MCF 10A (cell line): Measurements from ENCODE around the gene AXIN2. TPM values are rescaled to one million over a fixed set of nuclear protein-coding genes. Genes with fewer than 3 reads are reported as not detected.

Source experiments
- BruUV-seq: library from RNA; stranded (reverse); fragments of 400-500 nt; replicated peaks from 2 replicates; lab custom pipeline; 2021; lab: Mats Ljungman, UMichigan
- CTCF ChIA-PET: fragments of 300-600 bp; sonication (Branson Sonifier 250); formaldehyde crosslinking; extraction: SDS; loops from one replicate; lab custom pipeline; 2021; ENCODE audit warnings: antibody characterized with exemption, inconsistent platforms; lab: Yijun Ruan, JAX
- POLR2A ChIA-PET: fragments of 300-600, 350-650 bp; sonication (Branson Sonifier 250); formaldehyde crosslinking; extraction: SDS; loops from one replicate; lab custom pipeline; 2020; ENCODE audit warnings: antibody characterized with exemption, inconsistent platforms; lab: Yijun Ruan, JAX
- DNase-seq: peaks from one replicate; pipeline ENCODE4 v3.0.0-alpha.2; 2018; ENCODE audit not compliant: unreplicated experiment
- H3K27ac Mint-ChIP-seq: one replicate; pipeline ENCODE4 v1.8.0; 2022; ENCODE audit warnings: mild to moderate bottlenecking, low read depth, mixed read lengths; ENCODE audit not compliant: unreplicated experiment
- H3K27me3 Mint-ChIP-seq: one replicate; pipeline ENCODE4 v1.8.0; 2022; ENCODE audit warnings: mixed read lengths; ENCODE audit not compliant: insufficient read depth, unreplicated experiment
- H3K36me3 Mint-ChIP-seq: one replicate; pipeline ENCODE4 v1.8.0; 2022; ENCODE audit warnings: mild to moderate bottlenecking, moderate library complexity, mixed read lengths; ENCODE audit not compliant: insufficient read depth, unreplicated experiment
- H3K4me1 Mint-ChIP-seq: one replicate; pipeline ENCODE4 v1.8.0; 2022; ENCODE audit warnings: mixed read lengths; ENCODE audit not compliant: insufficient read depth, unreplicated experiment
- H3K4me3 Mint-ChIP-seq: one replicate; pipeline ENCODE4 v1.8.0; 2022; ENCODE audit warnings: mild to moderate bottlenecking, moderate library complexity, mixed read lengths; ENCODE audit not compliant: unreplicated experiment
- H3K9me3 Mint-ChIP-seq: one replicate; pipeline ENCODE4 v1.8.0; 2022; ENCODE audit warnings: mixed read lengths; ENCODE audit not compliant: unreplicated experiment
- CTCF ChIP-seq: fragments of 200-600 bp; IDR thresholded peaks from one replicate; pipeline ENCODE4 v1.8.0; 2022; ENCODE audit warnings: antibody characterized with exemption, mild to moderate bottlenecking; ENCODE audit not compliant: unreplicated experiment
- intact Hi-C: fragments of 100-400 bp; cut with micrococcal nuclease; formaldehyde crosslinking; loops from 2 replicates; pipeline ENCODE4 v1.14.1; 2022
- total RNA-seq: library from RNA; stranded (reverse); gene quantifications from 2 replicates; pipeline ENCODE4 v1.2.3, GENCODE V29; 2022

The AXIN2 gene
- total RNA-seq, 1 experiment from 2014 or later = 0.16 TPM

- Mint-ChIP-seq H3K9me3 (no peaks in the 10 kb centered on the region), H3K36me3 (no peaks in the 10 kb centered on the region), H3K27ac (no peak overlapping the region), H3K4me1 (no peaks in the 10 kb centered on the region), H3K4me3 (no peak overlapping the region), H3K27me3 (no peaks in the 10 kb centered on the region)
- intact Hi-C loops = no loop called here
- DNase-seq = no peak
- CTCF ChIA-PET = no interaction called here
- POLR2A ChIA-PET = no interaction called here
- no peak for TF ChIP-seq CTCF
- no TSS peak for BruUV-seq
These were observed 38.2 kb upstream of the AXIN2 start for GRCh38 chr17:65599650-65600049.

- Mint-ChIP-seq H3K36me3 (no peaks in the 10 kb centered on the region), H3K9me3 (no peaks in the 10 kb centered on the region), H3K4me1 (no peaks in the 10 kb centered on the region), H3K27ac (no peak overlapping the region), H3K4me3 (no peak overlapping the region), H3K27me3 (no peaks in the 10 kb centered on the region)
- no peak for DNase-seq
- no TSS peak for BruUV-seq
- ChIA-PET CTCF (no interaction called here), POLR2A (no interaction called here)
- intact Hi-C loops = no loop called here
- TF ChIP-seq CTCF = no peak
These were observed 37.3 kb upstream of the AXIN2 start for GRCh38 chr17:65598746-65599145.

GRCh38 chr17:65595071-65595656 is 33.7 kb upstream of the AXIN2 start:
- Mint-ChIP-seq H3K4me1 (no peaks in the 10 kb centered on the region), H3K27me3 (no peaks in the 10 kb centered on the region), H3K36me3 (no peaks in the 10 kb centered on the region), H3K9me3 (no peaks in the 10 kb centered on the region), H3K27ac (no peak overlapping the region), H3K4me3 (no peak overlapping the region)
- no peak for DNase-seq
- TF ChIP-seq CTCF = no peak
- no TSS peak for BruUV-seq
- intact Hi-C loops = no loop called here
- POLR2A ChIA-PET = no interaction called here
- CTCF ChIA-PET = no interaction called here

- CTCF ChIA-PET = interaction anchor here (0.7 kb wide), 1 partner anchor 343 kb away, joined by 3 read pairs; no protein-coding TSS in a partner anchor
- no peak for DNase-seq
- intact Hi-C loops = no loop called here
- H3K27ac Mint-ChIP-seq = no peak overlapping the region
- POLR2A ChIA-PET = no interaction called here
- no peaks in the 10 kb centered on the region for H3K4me1 Mint-ChIP-seq
- no peaks in the 10 kb centered on the region for H3K9me3 Mint-ChIP-seq
- H3K4me3 Mint-ChIP-seq = no peak overlapping the region
- H3K36me3 Mint-ChIP-seq = no peaks in the 10 kb centered on the region
- H3K27me3 Mint-ChIP-seq = no peaks in the 10 kb centered on the region
- no TSS peak for BruUV-seq
- TF ChIP-seq CTCF = no peak
These were observed 32.7 kb upstream of the AXIN2 start for GRCh38 chr17:65593855-65594845.
